ENCODE results near the gene TRPM4.

TRPM4 gene

GRCh38 chr19:49231804-49232203 is 74.2 kb downstream of the TRPM4 start:
- no peak for DNase-seq (ENCODE audit: low read depth in 2 of 2)

GRCh38 chr19:49233163-49233562 is 75.6 kb downstream of the TRPM4 start:
- no peak for DNase-seq (ENCODE audit: low read depth in 2 of 2)

GRCh38 chr19:49241769-49242168 is 84.2 kb downstream of the TRPM4 start:
- DNase-seq (ENCODE audit: low read depth in 2 of 2): no peak

GRCh38 chr19:49243129-49243528 is 85.5 kb downstream of the TRPM4 start:
- DNase-seq (ENCODE audit: low read depth in 2 of 2): no peak

GRCh38 chr19:49243726-49244125 is 86.1 kb downstream of the TRPM4 start:
- DNase-seq (ENCODE audit: low read depth in 2 of 2): no peak

GRCh38 chr19:49244256-49244655 is 86.7 kb downstream of the TRPM4 start:
- no peak for DNase-seq (ENCODE audit: low read depth in 2 of 2)

GRCh38 chr19:49247676-49248075 is 90.1 kb downstream of the TRPM4 start:
- no peak for DNase-seq (ENCODE audit: low read depth in 2 of 2)

- DNase-seq (ENCODE audit: low read depth in 2 of 2): no peak
Measured at GRCh38 chr19:49249933-49250332, 92.3 kb downstream of the TRPM4 start.

GRCh38 chr19:49255674-49256073 is 98.1 kb downstream of the TRPM4 start:
- no peak for DNase-seq (ENCODE audit: low read depth in 2 of 2)

- no peak for DNase-seq (ENCODE audit: low read depth in 2 of 2)
Measured at GRCh38 chr19:49256691-49257090, 99.1 kb downstream of the TRPM4 start.

Measured in stimulated activated CD8-positive, alpha-beta memory T cell treated with anti-CD3 and anti-CD28 coated beads, Interleukin-7, amount 100 ng/mL, for 4 hours (primary cell).